Ovary (tissue), 3 donors: ENCODE measurements around the gene APOLD1.

Experiments
- EP300 ChIP-seq: sonication (generic); formaldehyde crosslinking; IDR thresholded peaks from one replicate; pipeline ENCODE4 v1.6.1; 2017; ENCODE audit warnings: antibody characterized with exemption
- TF ChIP-seq, protein P1 (sequence below), 3 donors: fragments of 450-650 bp in 2 of 3; fragments of 200-600 bp in 1 of 3; IDR thresholded peaks; one replicate each; pipeline versions ENCODE4 v1.5.1 to v1.8.0; 2016 to 2022; ENCODE audit warnings: antibody characterized with exemption in 3 of 3, mild to moderate bottlenecking in 1 of 3
- donor health status: DM: no; HTN: no; CAD: no.

DNA sequence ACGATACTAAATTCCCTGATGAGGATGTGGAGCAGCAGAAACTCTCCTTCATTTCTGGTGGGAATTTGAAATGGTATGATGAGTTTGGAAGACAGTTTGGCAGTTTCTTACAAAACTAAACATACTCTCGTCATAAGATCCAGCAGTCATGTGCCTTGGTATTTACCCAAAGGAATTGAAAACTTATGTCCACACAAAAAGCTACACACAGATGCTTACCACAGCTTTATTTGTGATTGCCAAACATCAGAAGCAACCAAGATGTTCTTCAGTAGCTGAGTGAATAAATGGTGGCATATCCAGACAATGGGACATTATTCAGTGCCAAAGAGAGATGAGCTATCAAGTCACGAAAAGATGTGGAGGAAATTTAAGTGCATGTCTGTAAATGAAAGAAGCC, 10.7 kb upstream of the APOLD1 start:
- TF ChIP-seq, protein P1, sequence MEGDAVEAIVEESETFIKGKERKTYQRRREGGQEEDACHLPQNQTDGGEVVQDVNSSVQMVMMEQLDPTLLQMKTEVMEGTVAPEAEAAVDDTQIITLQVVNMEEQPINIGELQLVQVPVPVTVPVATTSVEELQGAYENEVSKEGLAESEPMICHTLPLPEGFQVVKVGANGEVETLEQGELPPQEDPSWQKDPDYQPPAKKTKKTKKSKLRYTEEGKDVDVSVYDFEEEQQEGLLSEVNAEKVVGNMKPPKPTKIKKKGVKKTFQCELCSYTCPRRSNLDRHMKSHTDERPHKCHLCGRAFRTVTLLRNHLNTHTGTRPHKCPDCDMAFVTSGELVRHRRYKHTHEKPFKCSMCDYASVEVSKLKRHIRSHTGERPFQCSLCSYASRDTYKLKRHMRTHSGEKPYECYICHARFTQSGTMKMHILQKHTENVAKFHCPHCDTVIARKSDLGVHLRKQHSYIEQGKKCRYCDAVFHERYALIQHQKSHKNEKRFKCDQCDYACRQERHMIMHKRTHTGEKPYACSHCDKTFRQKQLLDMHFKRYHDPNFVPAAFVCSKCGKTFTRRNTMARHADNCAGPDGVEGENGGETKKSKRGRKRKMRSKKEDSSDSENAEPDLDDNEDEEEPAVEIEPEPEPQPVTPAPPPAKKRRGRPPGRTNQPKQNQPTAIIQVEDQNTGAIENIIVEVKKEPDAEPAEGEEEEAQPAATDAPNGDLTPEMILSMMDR (IDR thresholded peaks at IDR 0.05), result no peak
- no peak for TF ChIP-seq EP300
